Measurements from ENCODE around the gene KRTAP10-7. TPM values are rescaled to one million over a fixed set of nuclear protein-coding genes. Genes with fewer than 3 reads are reported as not detected.

KRTAP10-7 gene
- total and polyA plus RNA-seq, 2 of the 13 experiments (the other 11 are each of a cell fraction or from before 2014, with no cell fraction given): not detected

- peak; percentile 59; the same call in 1 of the 2 replicates for TF ChIP-seq ZFP37 (CRISPR knock-in tag; IDR thresholded peaks at IDR 0.05; ENCODE audit: borderline replicate concordance)
- TF ChIP-seq ZNF569 (CRISPR knock-in tag; IDR thresholded peaks at IDR 0.05; ENCODE audit: borderline replicate concordance): no peak
- TF ChIP-seq ZNF562 (CRISPR knock-in tag; IDR thresholded peaks at IDR 0.05; ENCODE audit: borderline replicate concordance): no peak
- TF ChIP-seq NAIF1 (CRISPR knock-in tag; IDR thresholded peaks at IDR 0.05; ENCODE audit: borderline replicate concordance): no peak
- TF ChIP-seq RFX1 (IDR thresholded peaks at IDR 0.05): no peak
- peak; percentile 78 for TF ChIP-seq SAP130 (CRISPR knock-in tag; IDR thresholded peaks at IDR 0.05; ENCODE audit: low read depth)
- no peak for TF ChIP-seq ZKSCAN5 (CRISPR knock-in tag; IDR thresholded peaks at IDR 0.05)
- no peak for TF ChIP-seq POLR2AphosphoS5 (IDR thresholded peaks at IDR 0.05; ENCODE audit: low read depth, low read length)
- TF ChIP-seq, protein P1, sequence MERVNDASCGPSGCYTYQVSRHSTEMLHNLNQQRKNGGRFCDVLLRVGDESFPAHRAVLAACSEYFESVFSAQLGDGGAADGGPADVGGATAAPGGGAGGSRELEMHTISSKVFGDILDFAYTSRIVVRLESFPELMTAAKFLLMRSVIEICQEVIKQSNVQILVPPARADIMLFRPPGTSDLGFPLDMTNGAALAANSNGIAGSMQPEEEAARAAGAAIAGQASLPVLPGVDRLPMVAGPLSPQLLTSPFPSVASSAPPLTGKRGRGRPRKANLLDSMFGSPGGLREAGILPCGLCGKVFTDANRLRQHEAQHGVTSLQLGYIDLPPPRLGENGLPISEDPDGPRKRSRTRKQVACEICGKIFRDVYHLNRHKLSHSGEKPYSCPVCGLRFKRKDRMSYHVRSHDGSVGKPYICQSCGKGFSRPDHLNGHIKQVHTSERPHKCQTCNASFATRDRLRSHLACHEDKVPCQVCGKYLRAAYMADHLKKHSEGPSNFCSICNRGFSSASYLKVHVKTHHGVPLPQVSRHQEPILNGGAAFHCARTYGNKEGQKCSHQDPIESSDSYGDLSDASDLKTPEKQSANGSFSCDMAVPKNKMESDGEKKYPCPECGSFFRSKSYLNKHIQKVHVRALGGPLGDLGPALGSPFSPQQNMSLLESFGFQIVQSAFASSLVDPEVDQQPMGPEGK (CRISPR knock-in tag; IDR thresholded peaks at IDR 0.05): peak; percentile 61
- TF ChIP-seq PAF1 (CRISPR knock-in tag; IDR thresholded peaks at IDR 0.05): no peak
- TF ChIP-seq, protein P2, sequence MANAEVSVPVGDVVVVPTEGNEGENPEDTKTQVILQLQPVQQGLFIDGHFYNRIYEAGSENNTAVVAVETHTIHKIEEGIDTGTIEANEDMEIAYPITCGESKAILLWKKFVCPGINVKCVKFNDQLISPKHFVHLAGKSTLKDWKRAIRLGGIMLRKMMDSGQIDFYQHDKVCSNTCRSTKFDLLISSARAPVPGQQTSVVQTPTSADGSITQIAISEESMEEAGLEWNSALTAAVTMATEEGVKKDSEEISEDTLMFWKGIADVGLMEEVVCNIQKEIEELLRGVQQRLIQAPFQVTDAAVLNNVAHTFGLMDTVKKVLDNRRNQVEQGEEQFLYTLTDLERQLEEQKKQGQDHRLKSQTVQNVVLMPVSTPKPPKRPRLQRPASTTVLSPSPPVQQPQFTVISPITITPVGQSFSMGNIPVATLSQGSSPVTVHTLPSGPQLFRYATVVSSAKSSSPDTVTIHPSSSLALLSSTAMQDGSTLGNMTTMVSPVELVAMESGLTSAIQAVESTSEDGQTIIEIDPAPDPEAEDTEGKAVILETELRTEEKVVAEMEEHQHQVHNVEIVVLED (CRISPR knock-in tag; IDR thresholded peaks at IDR 0.05; ENCODE audit: borderline replicate concordance): peak; percentile 56; the same call in 1 of the 2 replicates
- 0 out of 2 replicates have a peak, but pooled peaks have one; percentile 56 for TF ChIP-seq REPIN1 (CRISPR knock-in tag; IDR thresholded peaks at IDR 0.05; ENCODE audit: borderline replicate concordance, low read depth)
- no peak for TF ChIP-seq SOX6 (IDR thresholded peaks at IDR 0.05)
- peak; percentile 84 for TF ChIP-seq SOX6 (CRISPR knock-in tag; IDR thresholded peaks at IDR 0.05)
- no peak for TF ChIP-seq FUBP1 (CRISPR knock-in tag; IDR thresholded peaks at IDR 0.05; ENCODE audit: borderline replicate concordance)
- TF ChIP-seq ELF3 (CRISPR knock-in tag; IDR thresholded peaks at IDR 0.05): peak; percentile 96
- TF ChIP-seq ERF (CRISPR knock-in tag; IDR thresholded peaks at IDR 0.05): no peak
- peak; percentile 70 for TF ChIP-seq ZFX (CRISPR knock-in tag; IDR thresholded peaks at IDR 0.05; ENCODE audit: low read depth)
- TF ChIP-seq TARDBP (CRISPR knock-in tag; IDR thresholded peaks at IDR 0.05): peak; percentile 67
- no peak for TF ChIP-seq ZNF639 (CRISPR knock-in tag; conservative IDR thresholded peaks at IDR 0.05)
- TF ChIP-seq ZNF816 (CRISPR knock-in tag; IDR thresholded peaks at IDR 0.05; ENCODE audit: borderline replicate concordance): no peak
- TF ChIP-seq ZNF761 (CRISPR knock-in tag; conservative IDR thresholded peaks at IDR 0.05): peak; percentile 74; the same call in 1 of the 2 replicates
Observed at GRCh38 chr21:44574457-44575306, 25.7 kb upstream of the KRTAP10-7 start (continued).

Measured in HepG2 (cell line).